Osteoblast (primary cell): ENCODE results near the gene ZFP36L2. TPM values are rescaled to one million over a fixed set of nuclear protein-coding genes. Genes with fewer than 3 reads are reported as not detected.
A peak's percentile ranks its signal among the peaks of the same experiment; 100 is the strongest.

Experiments used
- DNase-seq: peaks from one replicate; pipeline ENCODE4 v3.0.0; 2011; ENCODE audit warnings: low spot score, mixed read lengths; ENCODE audit not compliant: insufficient read length; ENCODE audit errors: missing footprints
- H2AFZ ChIP-seq: 2 replicates; pipeline ENCODE4 v1.6.0; 2011; ENCODE audit warnings: mild to moderate bottlenecking, low read length
- H3K27ac ChIP-seq: 2 replicates; pipeline ENCODE4 v1.5.1; 2011; ENCODE audit warnings: mild to moderate bottlenecking, low read depth, low read length, moderate library complexity
- H3K27me3 ChIP-seq: 2 replicates; pipeline ENCODE4 v1.6.0; 2012; ENCODE audit warnings: mild to moderate bottlenecking, control low read depth, inconsistent platforms, low read length, moderate library complexity; ENCODE audit not compliant: insufficient read depth
- H3K36me3 ChIP-seq: 2 replicates; pipeline ENCODE4 v1.5.1; 2011; ENCODE audit warnings: mild to moderate bottlenecking, low read length, control low read depth, moderate library complexity; ENCODE audit not compliant: insufficient read depth
- H3K4me1 ChIP-seq: 2 replicates; pipeline ENCODE4 v1.5.1; 2011; ENCODE audit warnings: mild to moderate bottlenecking, low read length, control low read depth, moderate library complexity; ENCODE audit not compliant: insufficient read depth
- H3K4me2 ChIP-seq: 2 replicates; pipeline ENCODE4 v1.6.0; 2011; ENCODE audit warnings: mild to moderate bottlenecking, low read length; ENCODE audit not compliant: insufficient read depth
- H3K4me3 ChIP-seq: fragments of 200-600 bp; sonication (generic); 3 replicates; pipeline ENCODE4 v1.5.1; 2012; ENCODE audit warnings: mild to moderate bottlenecking, low read length, inconsistent platforms; ENCODE audit not compliant: insufficient read depth
- H3K79me2 ChIP-seq: 2 replicates; pipeline ENCODE4 v1.6.0; 2012; ENCODE audit warnings: mild to moderate bottlenecking, low read length, control low read depth, inconsistent platforms; ENCODE audit not compliant: insufficient read depth
- H3K9me3 ChIP-seq: 2 replicates; pipeline ENCODE4 v1.5.1; 2011; ENCODE audit warnings: low read depth, low read length, control low read depth
- H4K20me1 ChIP-seq: 2 replicates; pipeline ENCODE4 v1.6.0; 2012; ENCODE audit warnings: mild to moderate bottlenecking, low read length, control low read depth; ENCODE audit not compliant: insufficient read depth
- CTCF ChIP-seq: IDR thresholded peaks from 2 replicates; pipeline ENCODE4 v1.5.1; 2011; ENCODE audit warnings: mild to moderate bottlenecking, low read depth, low read length, moderate library complexity; ENCODE audit errors: extremely low read depth
- total RNA-seq: library from RNA; depleted of rRNA; stranded (reverse); fragments of >200 nt; gene quantifications from 2 replicates; pipeline ENCODE4 v1.2.3, GENCODE V29; 2012

The ZFP36L2 gene
- total RNA-seq, 1 donor = 15.6 TPM

- no peak for TF ChIP-seq CTCF
- Histone ChIP-seq H3K36me3 (no peaks in the 10 kb centered on the region), H3K27ac (no peak overlapping the region), H3K4me1 (peaks cover 13% of the 10 kb centered on the region), H3K4me3 (no peak overlapping the region), H2AFZ (no peak overlapping the region), H4K20me1 (no peaks in the 10 kb centered on the region), H3K27me3 (no peaks in the 10 kb centered on the region), H3K79me2 (no peaks in the 10 kb centered on the region), H3K9me3 (peaks cover 10% of the 10 kb centered on the region), H3K4me2 (no peak overlapping the region)
- DNase-seq = no peak
Observed at GRCh38 chr2:43176449-43176848, 50.0 kb downstream of the ZFP36L2 start.

GRCh38 chr2:43175876-43176275, 50.5 kb downstream of the ZFP36L2 start:
- TF ChIP-seq CTCF = no peak
- no peaks in the 10 kb centered on the region for H3K27me3 ChIP-seq
- peak; percentile 19 for DNase-seq
- no peak overlapping the region for H3K27ac ChIP-seq
- H3K4me1 ChIP-seq = peaks cover 13% of the 10 kb centered on the region
- no peak overlapping the region for H2AFZ ChIP-seq
- no peaks in the 10 kb centered on the region for H3K79me2 ChIP-seq
- peaks cover 10% of the 10 kb centered on the region for H3K9me3 ChIP-seq
- no peak overlapping the region for H3K4me2 ChIP-seq
- H4K20me1 ChIP-seq = no peaks in the 10 kb centered on the region
- no peak overlapping the region for H3K4me3 ChIP-seq
- H3K36me3 ChIP-seq = no peaks in the 10 kb centered on the region

- H2AFZ ChIP-seq = no peak overlapping the region
- no peak overlapping the region for H3K4me3 ChIP-seq
- DNase-seq = no peak
- no peak for TF ChIP-seq CTCF
- no peaks in the 10 kb centered on the region for H3K79me2 ChIP-seq
- no peak overlapping the region for H3K27ac ChIP-seq
- H3K4me1 ChIP-seq = peaks cover 13% of the 10 kb centered on the region
- no peaks in the 10 kb centered on the region for H4K20me1 ChIP-seq
- H3K9me3 ChIP-seq = peaks cover 10% of the 10 kb centered on the region
- H3K36me3 ChIP-seq = no peaks in the 10 kb centered on the region
- H3K4me2 ChIP-seq = no peak overlapping the region
- no peaks in the 10 kb centered on the region for H3K27me3 ChIP-seq
Observed at GRCh38 chr2:43175020-43175441, 51.4 kb downstream of the ZFP36L2 start.

- H4K20me1 ChIP-seq = no peaks in the 10 kb centered on the region
- H3K27ac ChIP-seq = no peak overlapping the region
- no peak overlapping the region for H3K4me3 ChIP-seq
- no peaks in the 10 kb centered on the region for H3K36me3 ChIP-seq
- peaks cover 13% of the 10 kb centered on the region for H3K4me1 ChIP-seq
- no peak overlapping the region for H2AFZ ChIP-seq
- no peaks in the 10 kb centered on the region for H3K27me3 ChIP-seq
- H3K79me2 ChIP-seq = no peaks in the 10 kb centered on the region
- no peak for DNase-seq
- no peak overlapping the region for H3K4me2 ChIP-seq
- TF ChIP-seq CTCF = no peak
- H3K9me3 ChIP-seq = peaks cover 10% of the 10 kb centered on the region
Observed at GRCh38 chr2:43174368-43174916, 52.0 kb downstream of the ZFP36L2 start.
